RWPE2 (cell line): Measurements from ENCODE around the gene ADAM29.

ENCODE experiments used
- ATAC-seq: fragments of 200-7000 bp; cut with Tn5 transposase; 3 replicates; pipeline ENCODE4 v1.9.1; 2021; ENCODE audit warnings: low read depth
- DNase-seq: peaks from one replicate; pipeline ENCODE4 v3.0.0-alpha.2; 2020; ENCODE audit warnings: low spot score
- H3K27ac ChIP-seq: fragments of 450-650 bp; 2 replicates; pipeline ENCODE4 v1.5.1; 2017; ENCODE audit warnings: mild to moderate bottlenecking; ENCODE audit not compliant: poor library complexity, severe bottlenecking
- H3K27me3 ChIP-seq: fragments of 250-450 bp; sonication (Bioruptor Pico); 2 replicates; pipeline ENCODE4 v1.5.1; 2021; ENCODE audit warnings: mild to moderate bottlenecking, moderate library complexity; ENCODE audit not compliant: insufficient read depth, poor library complexity, severe bottlenecking
- H3K36me3 ChIP-seq: fragments of 250-450 bp; sonication (Bioruptor Pico); 2 replicates; pipeline ENCODE4 v1.5.1; 2020; ENCODE audit warnings: low read depth, mild to moderate bottlenecking, moderate library complexity
- H3K4me1 ChIP-seq: fragments of 250-450 bp; sonication (Bioruptor Pico); 2 replicates; pipeline ENCODE4 v1.5.1; 2021; ENCODE audit warnings: mild to moderate bottlenecking, moderate library complexity; ENCODE audit not compliant: insufficient read depth, poor library complexity, severe bottlenecking
- H3K4me3 ChIP-seq: fragments of 250-450 bp; sonication (Bioruptor Pico); 2 replicates; pipeline ENCODE4 v1.5.1; 2021; ENCODE audit warnings: mild to moderate bottlenecking, moderate library complexity; ENCODE audit not compliant: severe bottlenecking
- H3K9me3 ChIP-seq: fragments of 250-450 bp; sonication (Bioruptor Pico); 2 replicates; pipeline ENCODE4 v1.5.1; 2021; ENCODE audit warnings: mild to moderate bottlenecking, moderate library complexity; ENCODE audit not compliant: severe bottlenecking
- TF ChIP-seq, protein P1 (sequence below): fragments of 450-650 bp; IDR thresholded peaks from one replicate; pipeline ENCODE4 v1.5.1; 2017; ENCODE audit warnings: mild to moderate bottlenecking, moderate library complexity; ENCODE audit not compliant: poor library complexity, severe bottlenecking

The ADAM29 gene

DNA sequence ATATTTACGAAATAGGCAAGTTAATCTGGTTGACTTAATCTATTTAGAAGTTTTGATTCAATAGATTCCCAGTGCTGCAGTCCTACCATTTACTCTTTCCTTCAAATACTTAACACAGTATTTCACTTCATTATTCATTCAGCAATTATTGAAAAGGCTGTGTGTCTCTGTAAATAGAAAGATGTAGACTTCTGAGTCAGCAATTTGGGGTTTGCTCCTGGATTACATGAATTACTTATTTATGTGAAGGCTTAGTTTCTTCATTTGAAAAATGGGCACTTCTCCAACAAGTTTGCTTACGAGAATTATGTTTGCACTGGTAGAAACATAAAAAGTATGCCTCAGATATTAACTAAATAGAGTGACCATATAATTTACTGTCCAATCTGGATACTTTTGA is 17.4 kb downstream of the ADAM29 start:
- Histone ChIP-seq H3K27ac (no peak overlapping the region), H3K4me3 (no peak overlapping the region), H3K27me3 (no peaks in the 10 kb centered on the region), H3K4me1 (no peaks in the 10 kb centered on the region), H3K9me3 (no peaks in the 10 kb centered on the region), H3K36me3 (no peaks in the 10 kb centered on the region)
- TF ChIP-seq, protein P1, sequence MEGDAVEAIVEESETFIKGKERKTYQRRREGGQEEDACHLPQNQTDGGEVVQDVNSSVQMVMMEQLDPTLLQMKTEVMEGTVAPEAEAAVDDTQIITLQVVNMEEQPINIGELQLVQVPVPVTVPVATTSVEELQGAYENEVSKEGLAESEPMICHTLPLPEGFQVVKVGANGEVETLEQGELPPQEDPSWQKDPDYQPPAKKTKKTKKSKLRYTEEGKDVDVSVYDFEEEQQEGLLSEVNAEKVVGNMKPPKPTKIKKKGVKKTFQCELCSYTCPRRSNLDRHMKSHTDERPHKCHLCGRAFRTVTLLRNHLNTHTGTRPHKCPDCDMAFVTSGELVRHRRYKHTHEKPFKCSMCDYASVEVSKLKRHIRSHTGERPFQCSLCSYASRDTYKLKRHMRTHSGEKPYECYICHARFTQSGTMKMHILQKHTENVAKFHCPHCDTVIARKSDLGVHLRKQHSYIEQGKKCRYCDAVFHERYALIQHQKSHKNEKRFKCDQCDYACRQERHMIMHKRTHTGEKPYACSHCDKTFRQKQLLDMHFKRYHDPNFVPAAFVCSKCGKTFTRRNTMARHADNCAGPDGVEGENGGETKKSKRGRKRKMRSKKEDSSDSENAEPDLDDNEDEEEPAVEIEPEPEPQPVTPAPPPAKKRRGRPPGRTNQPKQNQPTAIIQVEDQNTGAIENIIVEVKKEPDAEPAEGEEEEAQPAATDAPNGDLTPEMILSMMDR = no peak
- ATAC-seq (no peak), DNase-seq (no peak)

DNA sequence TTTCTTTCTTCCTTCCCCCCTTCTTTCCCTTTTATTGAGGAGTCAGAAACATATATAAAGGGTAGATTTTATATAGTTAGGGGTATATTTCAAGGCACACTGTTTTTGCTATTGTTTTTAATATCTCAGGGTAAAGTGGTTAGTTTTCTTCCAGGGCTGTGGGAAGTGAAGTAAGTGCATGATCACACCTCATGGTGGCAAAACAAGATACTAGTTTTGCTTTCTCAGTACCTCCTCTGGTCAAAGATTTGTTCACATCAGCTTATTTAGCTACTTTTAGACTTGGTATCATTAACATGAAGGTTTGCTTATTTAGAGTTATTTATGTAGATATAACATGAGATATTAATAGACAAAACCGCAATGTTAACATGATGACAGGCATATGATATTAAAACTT is 21.8 kb downstream of the ADAM29 start:
- TF ChIP-seq, protein P1 = no peak
- H3K27ac ChIP-seq = no peak overlapping the region
- no peaks in the 10 kb centered on the region for H3K9me3 ChIP-seq
- no peak overlapping the region for H3K4me3 ChIP-seq
- no peaks in the 10 kb centered on the region for H3K27me3 ChIP-seq
- no peaks in the 10 kb centered on the region for H3K36me3 ChIP-seq
- ATAC-seq = no peak
- no peaks in the 10 kb centered on the region for H3K4me1 ChIP-seq
- no peak for DNase-seq

DNA sequence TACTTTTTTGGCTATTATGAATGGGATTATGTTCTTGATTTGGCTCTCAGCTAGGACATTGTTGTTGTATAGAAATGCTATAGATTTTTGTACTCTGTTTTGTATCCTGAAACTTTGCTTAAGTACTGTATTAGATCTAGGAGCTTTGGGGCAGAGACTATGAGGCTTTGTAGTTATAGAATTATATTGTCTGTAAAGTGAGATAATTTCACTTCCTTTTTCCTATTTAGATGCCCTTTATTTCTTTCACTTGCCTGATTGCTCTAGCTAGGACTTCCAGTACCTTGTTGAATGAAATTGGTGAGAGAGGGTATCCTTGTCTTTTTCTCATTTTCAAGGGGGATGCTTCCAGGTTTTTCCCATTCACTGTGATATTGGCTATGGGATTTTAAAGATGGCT is 28.1 kb downstream of the ADAM29 start:
- Histone ChIP-seq H3K4me3 (no peak overlapping the region), H3K36me3 (no peaks in the 10 kb centered on the region), H3K4me1 (no peaks in the 10 kb centered on the region), H3K9me3 (no peaks in the 10 kb centered on the region), H3K27ac (no peak overlapping the region), H3K27me3 (no peaks in the 10 kb centered on the region)
- no peak for DNase-seq
- TF ChIP-seq, protein P1 = no peak
- ATAC-seq = no peak

DNA sequence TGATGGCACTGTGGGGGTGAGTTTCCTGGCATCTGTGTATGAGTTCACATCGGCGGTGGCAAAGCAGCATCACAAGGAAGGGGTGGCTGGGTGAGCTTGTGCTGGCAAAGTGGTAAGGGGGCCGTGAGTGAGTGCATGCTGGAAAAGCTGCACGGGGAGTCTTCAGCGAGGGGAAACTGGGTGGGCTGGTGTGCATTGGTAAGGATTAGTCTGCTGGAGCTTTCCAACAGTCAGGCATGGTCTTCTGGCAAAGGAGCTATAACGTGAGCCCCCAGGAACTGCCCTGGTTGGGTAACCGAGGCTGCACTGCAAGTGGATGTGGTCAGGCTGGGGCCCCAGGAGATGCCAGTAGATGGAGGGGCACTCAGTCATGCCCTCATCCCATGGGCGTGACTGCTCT is 30.7 kb downstream of the ADAM29 start:
- Histone ChIP-seq H3K27me3 (no peaks in the 10 kb centered on the region), H3K36me3 (no peaks in the 10 kb centered on the region), H3K4me1 (no peaks in the 10 kb centered on the region), H3K9me3 (no peaks in the 10 kb centered on the region), H3K27ac (no peak overlapping the region), H3K4me3 (no peak overlapping the region)
- TF ChIP-seq, protein P1 = no peak
- ATAC-seq (no peak), DNase-seq (no peak)

DNA sequence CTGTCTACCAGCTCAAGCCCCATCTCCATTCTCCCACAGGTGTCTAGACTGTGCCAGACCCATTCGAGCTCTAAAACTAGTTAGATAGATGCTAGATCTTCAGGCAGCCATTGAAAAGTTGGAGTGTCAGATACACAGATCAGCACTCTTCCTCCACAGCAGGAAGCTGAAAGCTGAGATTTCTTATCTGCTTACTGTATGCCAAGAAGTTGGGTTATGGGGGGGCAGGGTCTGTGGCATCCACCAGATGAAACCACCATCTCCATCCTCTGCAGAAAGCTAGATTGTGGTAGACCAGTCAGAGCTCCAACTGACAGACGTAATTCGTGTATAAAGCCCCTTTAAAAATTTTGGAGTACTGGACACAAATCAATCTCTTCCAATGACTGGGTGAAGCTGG is 54.8 kb downstream of the ADAM29 start:
- no peak overlapping the region for H3K4me3 ChIP-seq
- no peaks in the 10 kb centered on the region for H3K27me3 ChIP-seq
- no peaks in the 10 kb centered on the region for H3K4me1 ChIP-seq
- H3K36me3 ChIP-seq = no peaks in the 10 kb centered on the region
- DNase-seq = no peak
- ATAC-seq = no peak
- H3K9me3 ChIP-seq = no peaks in the 10 kb centered on the region
- TF ChIP-seq, protein P1 = no peak
- no peak overlapping the region for H3K27ac ChIP-seq
